HG03095 (cell line): Measurements from ENCODE around the gene IGFBP2.

Source experiments
- ATAC-seq: cut with Tn5 transposase; IDR thresholded peaks from one replicate; pipeline ENCODE4 v1.9.1; 2021; ENCODE audit warnings: moderate library complexity; ENCODE audit not compliant: unreplicated experiment

The IGFBP2 gene

GRCh38 chr2:216680951-216681629, 47.9 kb downstream of the IGFBP2 start:
- no peak for ATAC-seq

GRCh38 chr2:216681683-216682082, 48.5 kb downstream of the IGFBP2 start:
- no peak for ATAC-seq

GRCh38 chr2:216683846-216684245, 50.6 kb downstream of the IGFBP2 start:
- no peak for ATAC-seq

GRCh38 chr2:216685327-216685875, 52.2 kb downstream of the IGFBP2 start:
- ATAC-seq: no peak

GRCh38 chr2:216687111-216687510, 53.9 kb downstream of the IGFBP2 start:
- no peak for ATAC-seq

- no peak for ATAC-seq
Observed at GRCh38 chr2:216687646-216688045, 54.4 kb downstream of the IGFBP2 start.

- no peak for ATAC-seq
Observed at GRCh38 chr2:216688731-216689340, 55.6 kb downstream of the IGFBP2 start.

GRCh38 chr2:216689397-216689796, 56.2 kb downstream of the IGFBP2 start:
- no peak for ATAC-seq

GRCh38 chr2:216690456-216690852, 57.2 kb downstream of the IGFBP2 start:
- ATAC-seq: no peak

GRCh38 chr2:216690853-216691741, 57.9 kb downstream of the IGFBP2 start:
- no peak for ATAC-seq

- no peak for ATAC-seq
Observed at GRCh38 chr2:216692636-216693413, 59.6 kb downstream of the IGFBP2 start.

- ATAC-seq: no peak
Observed at GRCh38 chr2:216693414-216694080, 60.3 kb downstream of the IGFBP2 start.

GRCh38 chr2:216694082-216694825, 61.0 kb downstream of the IGFBP2 start:
- ATAC-seq: no peak

- ATAC-seq: no peak
Observed at GRCh38 chr2:216694826-216695217, 61.6 kb downstream of the IGFBP2 start.

GRCh38 chr2:216695401-216695821, 62.2 kb downstream of the IGFBP2 start, which contains the start of gene IGFBP5:
Gene IGFBP5 (minus strand): TSS chr2:216695549. CDS start chr2:216694775, 774 bp downstream.
- ATAC-seq: no peak

- no peak for ATAC-seq
Observed at GRCh38 chr2:216696321-216696720, 63.1 kb downstream of the IGFBP2 start.

GRCh38 chr2:216696751-216697560, 63.7 kb downstream of the IGFBP2 start:
- ATAC-seq: no peak

GRCh38 chr2:216698293-216698692, 65.1 kb downstream of the IGFBP2 start:
- ATAC-seq: no peak
